ENCODE results near the gene STARD7.

- TF ChIP-seq CTCF (conservative IDR thresholded peaks at IDR 0.05) (no peak), ZFX (IDR thresholded peaks at IDR 0.05) (no peak)
Measured at GRCh38 chr2:96207073-96207773, 1.4 kb downstream of the STARD7 start.

All from C4-2B (cell line).